ENCODE measurements around the gene PARP15. TPM values are rescaled to one million over a fixed set of nuclear protein-coding genes. Genes with fewer than 3 reads are reported as not detected.

Gene PARP15
- total RNA-seq, 1 donor from 2014 or later: 0.29 TPM

- no peak for DNase-seq
- no peaks in the 10 kb centered on the region for H3K9me3 Mint-ChIP-seq (ENCODE audit: unreplicated experiment)
- H3K4me3 Mint-ChIP-seq (ENCODE audit: unreplicated experiment): no peak overlapping the region
- no peak for TF ChIP-seq CTCF (IDR thresholded peaks at IDR 0.05; ENCODE audit: partially characterized antibody, unreplicated experiment)
- H3K27ac Mint-ChIP-seq (ENCODE audit: unreplicated experiment): no peak overlapping the region
- H3K27me3 Mint-ChIP-seq (ENCODE audit: unreplicated experiment): no peaks in the 10 kb centered on the region
- no peaks in the 10 kb centered on the region for H3K36me3 Mint-ChIP-seq (ENCODE audit: unreplicated experiment)
- no peaks in the 10 kb centered on the region for H3K4me1 Mint-ChIP-seq (ENCODE audit: low read depth, unreplicated experiment)
These were observed 11.8 kb downstream of the PARP15 start for GRCh38 chr3:122589297-122589696.

GRCh38 chr3:122590610-122591009 is 13.2 kb downstream of the PARP15 start:
- no peak for TF ChIP-seq CTCF (IDR thresholded peaks at IDR 0.05; ENCODE audit: partially characterized antibody, unreplicated experiment)
- Mint-ChIP-seq H3K36me3 (ENCODE audit: unreplicated experiment) (no peaks in the 10 kb centered on the region), H3K4me1 (ENCODE audit: low read depth, unreplicated experiment) (no peaks in the 10 kb centered on the region), H3K27ac (ENCODE audit: unreplicated experiment) (no peak overlapping the region), H3K27me3 (ENCODE audit: unreplicated experiment) (no peaks in the 10 kb centered on the region), H3K4me3 (ENCODE audit: unreplicated experiment) (no peak overlapping the region), H3K9me3 (ENCODE audit: unreplicated experiment) (no peaks in the 10 kb centered on the region)
- no peak for DNase-seq

GRCh38 chr3:122594025-122594424 is 16.6 kb downstream of the PARP15 start:
- Mint-ChIP-seq H3K36me3 (ENCODE audit: unreplicated experiment) (no peaks in the 10 kb centered on the region), H3K4me1 (ENCODE audit: low read depth, unreplicated experiment) (no peaks in the 10 kb centered on the region), H3K4me3 (ENCODE audit: unreplicated experiment) (no peak overlapping the region)

GRCh38 chr3:122598151-122598550 is 20.7 kb downstream of the PARP15 start:
- H3K4me3 Mint-ChIP-seq (ENCODE audit: unreplicated experiment): no peak overlapping the region
- no peaks in the 10 kb centered on the region for H3K9me3 Mint-ChIP-seq (ENCODE audit: unreplicated experiment)
- no peak for TF ChIP-seq CTCF (IDR thresholded peaks at IDR 0.05; ENCODE audit: partially characterized antibody, unreplicated experiment)
- H3K27ac Mint-ChIP-seq (ENCODE audit: unreplicated experiment): no peak overlapping the region
- DNase-seq: no peak
- no peaks in the 10 kb centered on the region for H3K36me3 Mint-ChIP-seq (ENCODE audit: unreplicated experiment)
- H3K27me3 Mint-ChIP-seq (ENCODE audit: unreplicated experiment): no peaks in the 10 kb centered on the region
- H3K4me1 Mint-ChIP-seq (ENCODE audit: low read depth, unreplicated experiment): no peaks in the 10 kb centered on the region

More at GRCh38 chr3:122594025-122594424, 16.6 kb downstream of the PARP15 start:
- Mint-ChIP-seq H3K9me3 (ENCODE audit: unreplicated experiment) (no peaks in the 10 kb centered on the region), H3K27ac (ENCODE audit: unreplicated experiment) (no peak overlapping the region), H3K27me3 (ENCODE audit: unreplicated experiment) (no peaks in the 10 kb centered on the region)
- no peak for TF ChIP-seq CTCF (IDR thresholded peaks at IDR 0.05; ENCODE audit: partially characterized antibody, unreplicated experiment)
- DNase-seq: no peak

- H3K4me3 Mint-ChIP-seq (ENCODE audit: unreplicated experiment): no peak overlapping the region
- no peaks in the 10 kb centered on the region for H3K27me3 Mint-ChIP-seq (ENCODE audit: unreplicated experiment)
- DNase-seq: no peak
- no peaks in the 10 kb centered on the region for H3K9me3 Mint-ChIP-seq (ENCODE audit: unreplicated experiment)
- H3K4me1 Mint-ChIP-seq (ENCODE audit: low read depth, unreplicated experiment): no peaks in the 10 kb centered on the region
- no peak for TF ChIP-seq CTCF (IDR thresholded peaks at IDR 0.05; ENCODE audit: partially characterized antibody, unreplicated experiment)
- no peak overlapping the region for H3K27ac Mint-ChIP-seq (ENCODE audit: unreplicated experiment)
- no peaks in the 10 kb centered on the region for H3K36me3 Mint-ChIP-seq (ENCODE audit: unreplicated experiment)
These were observed 21.1 kb downstream of the PARP15 start for GRCh38 chr3:122598556-122598955.
